Transverse colon (tissue), 4 donors: ENCODE measurements around the gene PTPRG. TPM values are rescaled to one million over a fixed set of nuclear protein-coding genes. Genes with fewer than 3 reads are reported as not detected.

Experiments used
- DNase-seq: peaks from one replicate; pipeline ENCODE4 v3.0.0-alpha.2; 2019
- H3K27ac ChIP-seq, 4 donors: fragments of 200-600 bp; sonication (generic); 2 replicates each; pipeline ENCODE4 v1.5.1; 2016 to 2018; ENCODE audit warnings: inconsistent platforms in 4 of 4
- H3K27me3 ChIP-seq: fragments of 200-600 bp; sonication (generic); 2 replicates; pipeline ENCODE4 v1.5.1; 2017; ENCODE audit warnings: inconsistent platforms
- H3K36me3 ChIP-seq, 4 donors: fragments of 200-600 bp; sonication (generic); 2 replicates each; pipeline ENCODE4 v1.5.1; 2017 to 2019; ENCODE audit warnings: inconsistent platforms in 4 of 4
- H3K4me1 ChIP-seq, 4 donors: fragments of 200-600 bp; sonication (generic); 2 replicates each; pipeline ENCODE4 v1.5.1; 2017 to 2020; ENCODE audit warnings: inconsistent platforms in 4 of 4
- H3K4me3 ChIP-seq, 4 donors: fragments of 200-600 bp; sonication (generic); 1 replicate in 1 of 4; 2 replicates in 3 of 4; pipeline versions ENCODE4 v1.5.1 to v1.6.1; 2017 to 2019; ENCODE audit warnings: inconsistent platforms in 4 of 4
- H3K9me3 ChIP-seq, 2 donors: fragments of 200-600 bp; sonication (generic); 2 replicates each; pipeline ENCODE4 v1.5.1; 2017 to 2019; ENCODE audit warnings: inconsistent platforms in 2 of 2
- CTCF ChIP-seq, 5 experiments: fragments of 200-600 bp in 3 of 5; fragments of 450-650 bp in 2 of 5; sonication (generic) in 3 of 5; IDR thresholded peaks; 1 replicate in 2 of 5; 2 replicates in 3 of 5; pipeline ENCODE4 v1.5.1; 2016 to 2017; ENCODE audit warnings: antibody characterized with exemption in 5 of 5, inconsistent platforms in 3 of 5, mild to moderate bottlenecking in 2 of 5, moderate library complexity in 1 of 5
- EP300 ChIP-seq: sonication (generic); formaldehyde crosslinking; IDR thresholded peaks from one replicate; pipeline ENCODE4 v1.6.1; 2017; ENCODE audit warnings: antibody characterized with exemption, low read depth
- POLR2A ChIP-seq: fragments of 450-650 bp; IDR thresholded peaks from one replicate; pipeline ENCODE4 v1.6.1; 2016; ENCODE audit warnings: antibody characterized with exemption, mild to moderate bottlenecking, moderate library complexity
- POLR2AphosphoS5 ChIP-seq, 3 donors: sonication (generic); formaldehyde crosslinking; IDR thresholded peaks; one replicate each; pipeline ENCODE4 v1.6.1; 2016; ENCODE audit warnings: antibody characterized with exemption in 3 of 3
- whole genome bisulfite sequencing, 2 donors: methylation state at CpG; one replicate each; pipeline ENCODE4 v1.1.5; 2018; ENCODE audit warnings: low coverage in 1 of 2; 5-methylcytosine and 5-hydroxymethylcytosine counted together
- in situ Hi-C, 4 donors: fragments of 200-750 bp; cut with MboI; loops; one replicate each; pipeline versions ENCODE4 v1.15.0 to v1.15.1; 2017; ENCODE audit warnings: low sequenced_read_pairs in 3 of 4, low pct_ligation_motif_present in 1 of 4, low pct_unique_long_range_greater_than_20kb in 1 of 4
- intact Hi-C: fragments of 100-400 bp; cut with DNase I; formaldehyde crosslinking; loops from one replicate; pipeline ENCODE4 v1.15.1; 2023; ENCODE audit warnings: low total_unique reads
- total RNA-seq, 4 donors: library from RNA; depleted of rRNA; stranded (reverse); fragments of >200 nt; gene quantifications; one replicate each; pipeline ENCODE4 v1.1.0, GENCODE V29; 2016

PTPRG gene
- total RNA-seq, 4 donors from 2014 or later: 29.2 to 83.4 (median 41.6) TPM

- WGBS, 2 donors: 70 to 71% methylated on average over 2 of the region's 2 CpGs
- no peaks in the 10 kb centered on the region for H3K36me3 ChIP-seq
- H3K4me1 ChIP-seq: no peaks in the 10 kb centered on the region
- H3K9me3 ChIP-seq: no peaks in the 10 kb centered on the region
- H3K27ac ChIP-seq: no peak overlapping the region
- TF ChIP-seq POLR2A (no peak), CTCF (IDR thresholded peaks at IDR 0.05) (no peak), EP300 (no peak), POLR2AphosphoS5 (IDR thresholded peaks at IDR 0.05) (no peak)
- in situ Hi-C loops: no loop called here
- DNase-seq: no peak
- H3K4me3 ChIP-seq: no peak overlapping the region
- intact Hi-C loops: no loop called here
- H3K27me3 ChIP-seq: no peaks in the 10 kb centered on the region
These were observed 38.7 kb upstream of the PTPRG start for GRCh38 chr3:61522626-61523025.

- Histone ChIP-seq H3K4me3 (no peak overlapping the region), H3K9me3 (no peaks in the 10 kb centered on the region), H3K27ac (no peak overlapping the region), H3K4me1 (no peaks in the 10 kb centered on the region), H3K27me3 (no peaks in the 10 kb centered on the region), H3K36me3 (no peaks in the 10 kb centered on the region)
- in situ Hi-C loops (no loop called here), intact Hi-C loops (no loop called here)
- no peak for DNase-seq
- WGBS, 2 donors: 53 to 58% methylated on average over 4 of the region's 4 CpGs
- TF ChIP-seq EP300 (no peak), CTCF (IDR thresholded peaks at IDR 0.05) (no peak), POLR2AphosphoS5 (IDR thresholded peaks at IDR 0.05) (no peak), POLR2A (no peak)
These were observed 36.4 kb upstream of the PTPRG start for GRCh38 chr3:61524933-61525332.

- in situ Hi-C loops (no loop called here), intact Hi-C loops (no loop called here)
- Histone ChIP-seq H3K36me3 (no peaks in the 10 kb centered on the region), H3K9me3 (no peaks in the 10 kb centered on the region), H3K27ac (no peak overlapping the region), H3K4me1 (no peaks in the 10 kb centered on the region), H3K4me3 (no peak overlapping the region), H3K27me3 (no peaks in the 10 kb centered on the region)
- 85 to 92% methylated on average over 2 to 5 of the region's 5 CpGs for WGBS, 2 donors
- no peak for DNase-seq
- TF ChIP-seq POLR2A (no peak), CTCF (IDR thresholded peaks at IDR 0.05) (no peak), EP300 (no peak), POLR2AphosphoS5 (IDR thresholded peaks at IDR 0.05) (no peak)
These were observed 35.1 kb upstream of the PTPRG start for GRCh38 chr3:61526308-61526707.

GRCh38 chr3:61527011-61527410 lies 34.4 kb upstream of the PTPRG start:
- no peak for DNase-seq
- no peak overlapping the region for H3K27ac ChIP-seq
- no peak overlapping the region for H3K4me3 ChIP-seq
- no peaks in the 10 kb centered on the region for H3K27me3 ChIP-seq
- intact Hi-C loops (no loop called here), in situ Hi-C loops (no loop called here)
- TF ChIP-seq POLR2AphosphoS5 (IDR thresholded peaks at IDR 0.05): no peak
- TF ChIP-seq EP300: no peak
- TF ChIP-seq CTCF (IDR thresholded peaks at IDR 0.05): no peak
- no peak for TF ChIP-seq POLR2A
- 95 to 100% methylated on average over 1 to 8 of the region's 8 CpGs for WGBS, 2 donors
- no peaks in the 10 kb centered on the region for H3K36me3 ChIP-seq
- no peaks in the 10 kb centered on the region for H3K9me3 ChIP-seq
- H3K4me1 ChIP-seq: no peaks in the 10 kb centered on the region
